GM21737 (cell line): ENCODE results near the gene ARHGAP10.

Source experiments
- ATAC-seq: cut with Tn5 transposase; IDR thresholded peaks from one replicate; pipeline ENCODE4 v1.9.1; 2021; ENCODE audit warnings: mild to moderate bottlenecking, moderate library complexity; ENCODE audit not compliant: unreplicated experiment

The ARHGAP10 gene

DNA sequence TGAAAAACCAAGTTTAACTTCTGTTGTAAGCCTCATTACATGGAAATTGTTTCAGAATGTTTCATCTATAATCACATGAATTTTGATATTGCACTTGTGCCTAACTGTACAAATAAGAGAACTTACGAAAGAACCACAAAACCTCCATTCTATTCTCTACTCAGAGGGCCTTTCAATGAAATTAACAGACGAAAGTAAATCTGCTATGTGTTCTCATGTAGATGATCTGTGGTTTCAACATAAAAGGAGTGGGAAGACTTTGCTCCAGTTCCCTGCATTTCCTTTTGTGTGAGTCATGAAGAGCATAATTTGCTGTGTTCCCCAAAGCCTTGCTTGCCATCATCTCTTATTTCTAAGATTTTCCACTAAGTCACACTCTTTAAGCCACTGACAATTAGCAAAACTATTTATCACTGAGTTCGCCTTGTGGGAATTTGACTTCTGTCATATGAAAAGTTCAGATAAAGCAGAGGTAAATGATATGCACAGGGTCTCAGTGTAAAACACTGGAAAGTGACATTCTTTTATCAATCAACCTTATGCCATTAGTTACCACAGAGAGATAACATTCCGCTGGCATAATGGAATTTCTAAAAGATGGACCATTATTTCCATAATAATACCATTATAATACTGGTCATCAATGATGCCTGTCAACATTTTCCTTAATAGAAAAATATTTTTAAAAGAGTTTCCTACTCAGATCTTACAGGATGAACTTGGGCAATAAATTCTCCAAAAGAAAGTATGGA, 380.5 kb downstream of the ARHGAP10 start:
- no peak for ATAC-seq

DNA sequence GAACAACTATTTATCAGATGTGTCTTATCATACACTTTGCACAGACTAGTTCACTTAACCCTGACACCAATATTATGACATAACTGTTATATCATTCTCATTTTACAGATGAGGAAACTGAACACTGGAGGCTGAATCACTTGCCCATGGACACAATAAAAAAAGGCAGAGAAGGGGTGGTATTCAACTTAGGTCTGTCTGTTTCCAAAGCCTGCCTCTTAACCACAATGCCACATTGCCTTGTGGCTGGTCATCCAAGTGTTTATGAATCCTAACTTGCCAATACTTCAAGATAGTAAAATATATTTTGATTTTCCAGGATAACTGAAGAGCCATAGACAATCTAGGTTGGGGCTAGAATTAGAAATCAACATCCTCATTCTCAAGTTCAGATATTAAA, 382.5 kb downstream of the ARHGAP10 start:
- no peak for ATAC-seq

DNA sequence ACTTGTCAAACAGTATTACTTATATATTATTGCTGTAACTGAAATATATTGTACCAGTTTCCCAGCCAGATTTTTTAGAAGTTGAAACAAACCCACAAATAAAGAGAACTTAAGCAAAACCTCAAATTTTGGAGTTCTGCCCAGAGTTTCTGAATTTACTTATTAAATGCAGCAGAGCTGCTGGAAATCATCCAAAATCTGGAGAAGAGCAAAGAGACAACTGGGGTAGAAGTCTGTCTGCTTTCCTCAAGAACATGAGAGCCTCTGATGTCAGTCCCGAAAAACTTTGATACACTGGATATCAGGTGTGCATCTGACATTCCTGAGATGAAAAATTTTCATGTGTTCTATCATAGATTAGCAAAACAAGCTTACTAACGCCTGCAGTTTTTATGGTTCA, 384.4 kb downstream of the ARHGAP10 start:
- no peak for ATAC-seq

DNA sequence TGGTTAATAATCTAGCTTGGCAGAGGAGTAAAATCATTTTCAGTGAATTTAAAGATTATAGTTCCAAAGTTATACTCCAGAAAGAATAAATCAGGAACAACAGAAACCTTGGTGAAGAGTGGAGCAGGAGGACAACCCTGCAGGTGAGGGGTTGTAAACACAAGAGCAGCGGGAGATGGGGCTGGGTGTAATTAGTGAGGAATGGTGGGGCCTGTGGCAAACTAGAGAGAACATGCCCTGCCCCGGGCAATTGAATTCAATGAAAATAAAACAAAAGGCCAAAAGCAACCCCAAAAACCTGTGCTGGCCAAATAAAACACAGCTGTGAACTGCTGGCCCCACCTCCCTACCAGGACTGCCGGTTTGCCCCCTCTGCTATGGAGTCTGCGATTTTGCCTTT, 385.1 kb downstream of the ARHGAP10 start:
- ATAC-seq = no peak

DNA sequence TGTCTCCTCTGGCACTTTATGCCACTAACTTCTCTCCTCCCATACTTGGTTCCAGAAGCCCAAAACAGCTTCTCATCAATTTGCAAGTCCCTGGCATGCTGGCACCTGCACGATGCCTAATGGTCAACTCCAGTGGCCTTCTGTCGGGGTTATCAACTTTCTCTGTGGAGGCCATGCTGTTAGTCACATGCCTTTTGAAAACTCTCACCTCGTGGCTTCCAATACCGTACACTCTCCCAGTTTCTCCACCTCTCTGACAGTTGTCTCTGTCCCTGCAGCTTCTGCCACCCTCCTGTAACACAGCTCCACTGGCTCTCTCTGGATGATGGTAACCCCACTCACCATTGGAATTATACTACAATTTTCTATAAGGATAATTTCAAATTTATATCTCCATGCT, 386.3 kb downstream of the ARHGAP10 start:
- ATAC-seq = no peak

DNA sequence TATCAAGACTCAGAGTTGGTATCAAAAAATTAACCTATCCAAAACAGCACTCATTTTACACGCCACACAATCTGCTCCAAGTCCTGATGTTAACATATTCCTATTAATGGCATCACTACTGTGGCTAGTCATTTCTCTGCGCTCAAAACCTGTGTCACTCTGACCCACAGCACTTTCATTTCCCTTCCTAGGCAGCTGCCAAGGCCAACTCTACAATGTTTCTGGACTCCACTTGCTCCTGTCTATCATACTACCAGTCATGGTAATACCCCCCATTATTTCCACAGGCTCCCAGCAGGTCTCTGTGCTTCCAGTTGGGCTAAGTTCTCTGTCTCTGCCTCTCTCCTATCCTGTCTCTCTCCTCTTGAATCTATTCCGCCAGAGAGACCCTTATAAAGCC, 386.7 kb downstream of the ARHGAP10 start:
- ATAC-seq = no peak

DNA sequence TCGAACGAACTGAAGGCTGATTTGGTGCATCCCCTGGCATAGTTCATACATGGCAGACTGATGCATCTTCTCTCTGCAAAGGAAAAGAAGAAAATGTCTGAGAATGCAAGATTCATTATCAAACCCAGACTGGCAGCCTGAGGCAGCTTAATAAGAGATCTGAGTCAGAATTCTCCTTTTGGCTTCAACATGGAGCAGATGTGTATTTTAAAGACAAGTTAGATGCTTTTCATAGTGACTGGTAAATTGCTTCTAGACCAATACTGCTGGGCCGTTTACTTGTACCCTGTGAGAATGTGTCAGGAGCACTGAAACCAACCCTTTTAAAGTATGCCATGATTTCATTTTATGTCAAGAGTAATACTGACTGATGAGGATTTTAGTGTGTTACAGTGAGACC, 388.3 kb downstream of the ARHGAP10 start:
- no peak for ATAC-seq
